HAP-1 (cell line): ENCODE data around the gene UBAC1.

Source experiments
- DNase-seq, 2 experiments: peaks; one replicate each; pipeline ENCODE4 v3.0.0-alpha.2; 2016 to 2020; ENCODE audit warnings: low spot score in 2 of 2
- H3K27me3 ChIP-seq: fragments of 250-450 bp; sonication (Bioruptor Pico); 2 replicates; pipeline ENCODE4 v1.5.1; 2020; ENCODE audit warnings: low read depth, mild to moderate bottlenecking, moderate library complexity
- H3K36me3 ChIP-seq: fragments of 250-450 bp; sonication (Bioruptor Pico); replicated peaks from 2 replicates; pipeline ENCODE4 v1.5.1; 2020; ENCODE audit warnings: mild to moderate bottlenecking
- H3K4me1 ChIP-seq: fragments of 250-450 bp; sonication (Bioruptor Pico); 2 replicates; pipeline ENCODE4 v1.5.1; 2020; ENCODE audit warnings: mild to moderate bottlenecking
- H3K4me3 ChIP-seq: fragments of 250-450 bp; sonication (Bioruptor Pico); 2 replicates; pipeline ENCODE4 v1.5.1; 2020; ENCODE audit warnings: mild to moderate bottlenecking, moderate library complexity
- H3K9me3 ChIP-seq: fragments of 250-450 bp; sonication (Bioruptor Pico); 2 replicates; pipeline ENCODE4 v1.5.1; 2020; ENCODE audit warnings: mild to moderate bottlenecking, moderate library complexity
- in situ Hi-C: fragments of 300-500 bp; cut with MboI; formaldehyde crosslinking; loops from 3 replicates; pipeline ENCODE4 v1.14.3; 2020; ENCODE audit warnings: low sequenced_read_pairs, inconsistent platforms, mixed read lengths

The UBAC1 gene

DNA sequence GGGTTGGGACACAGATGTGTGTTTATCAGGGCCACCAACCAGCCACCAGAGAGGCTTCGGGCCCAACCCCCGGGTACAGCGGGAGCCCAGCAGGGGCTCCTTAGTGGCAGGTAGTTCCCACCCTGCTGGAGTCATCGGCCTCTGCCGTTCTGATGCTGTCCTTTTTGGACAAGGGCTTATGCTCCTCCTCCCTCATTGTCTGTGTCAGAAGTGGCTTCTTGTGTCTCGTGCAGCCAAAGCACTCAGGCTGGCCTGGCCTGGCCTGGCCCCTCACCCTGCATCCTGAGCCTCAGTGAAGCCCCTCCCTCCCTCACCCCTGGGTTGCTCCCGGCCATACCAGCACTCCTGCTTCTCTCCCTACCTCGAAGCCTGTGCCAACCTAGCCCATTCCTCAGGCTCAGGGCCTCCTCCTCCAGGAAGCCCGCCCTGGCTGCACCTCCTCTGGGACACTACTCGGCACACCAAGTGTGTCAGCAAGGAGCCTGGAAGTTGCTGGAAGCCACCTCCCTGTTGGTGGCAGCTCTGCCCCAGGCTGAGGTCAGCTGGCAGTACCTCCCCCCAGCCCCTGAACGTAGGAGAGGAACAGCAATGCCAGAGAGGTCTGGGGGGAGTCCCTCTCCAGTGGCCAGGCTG is 4.1 kb upstream of the UBAC1 start:
- Histone ChIP-seq H3K9me3 (no peaks in the 10 kb centered on the region), H3K36me3 (no peaks in the 10 kb centered on the region), H3K4me3 (no peak overlapping the region), H3K27me3 (no peaks in the 10 kb centered on the region), H3K4me1 (peaks cover 6% of the 10 kb centered on the region; the same call in 1 of the 2 replicates)
- in situ Hi-C loops: no loop called here
- no peak for DNase-seq

DNA sequence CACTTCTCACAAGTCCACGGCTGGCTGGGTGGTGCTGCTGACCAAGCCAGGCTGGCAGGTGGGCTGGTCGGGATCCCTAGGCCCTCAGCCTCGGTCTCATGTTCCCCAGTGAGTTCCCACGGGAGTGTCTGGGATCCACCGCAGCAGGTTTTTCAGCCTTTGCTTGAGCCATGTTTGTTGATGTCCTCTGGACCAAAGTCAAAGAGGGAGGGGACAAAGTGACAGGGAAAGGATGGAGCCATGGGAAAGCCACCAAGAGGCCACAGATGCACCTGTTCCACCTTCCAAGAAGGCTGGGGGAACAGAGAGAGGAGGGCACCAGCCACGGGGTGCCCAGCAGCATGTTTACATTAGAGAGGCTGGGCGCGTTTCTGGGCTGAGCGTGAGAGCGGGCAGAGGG is 2.8 kb upstream of the UBAC1 start:
- Histone ChIP-seq H3K4me1 (peaks cover 6% of the 10 kb centered on the region; the same call in 1 of the 2 replicates), H3K36me3 (no peaks in the 10 kb centered on the region), H3K27me3 (no peaks in the 10 kb centered on the region), H3K9me3 (no peaks in the 10 kb centered on the region), H3K4me3 (no peak overlapping the region)
- no peak for DNase-seq
- in situ Hi-C loops: loop anchor here (5.0 kb wide), 1 partner anchor 148 kb away; no protein-coding TSS in a partner anchor

DNA sequence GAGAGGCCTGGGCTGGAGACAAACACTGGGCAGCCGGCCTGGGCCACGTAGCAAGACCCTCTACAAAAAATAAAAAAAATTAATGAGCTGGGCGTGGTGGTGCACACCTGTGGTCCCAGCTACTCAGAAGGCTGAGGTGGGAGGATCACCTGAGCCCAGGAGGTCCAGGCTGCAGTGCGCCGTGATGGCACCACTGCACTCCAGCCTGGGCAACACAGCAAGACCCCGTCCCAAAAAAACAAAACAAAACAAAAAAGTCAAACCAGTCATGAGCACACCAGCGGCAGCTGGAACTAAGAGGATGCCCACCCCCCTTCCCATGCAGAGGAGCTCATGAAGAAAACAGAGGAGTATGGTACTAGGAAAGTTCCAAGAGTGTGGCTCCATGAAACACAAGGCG is 2.2 kb upstream of the UBAC1 start:
- no peaks in the 10 kb centered on the region for H3K27me3 ChIP-seq
- H3K4me3 ChIP-seq: no peak overlapping the region
- no peaks in the 10 kb centered on the region for H3K9me3 ChIP-seq
- peaks cover 6% of the 10 kb centered on the region; the same call in 1 of the 2 replicates for H3K4me1 ChIP-seq
- in situ Hi-C loops: loop anchor here (5.0 kb wide), 1 partner anchor 149 kb away; no protein-coding TSS in a partner anchor
- DNase-seq: no peak
- H3K36me3 ChIP-seq: no peaks in the 10 kb centered on the region; the same call in 1 of the 2 replicates

DNA sequence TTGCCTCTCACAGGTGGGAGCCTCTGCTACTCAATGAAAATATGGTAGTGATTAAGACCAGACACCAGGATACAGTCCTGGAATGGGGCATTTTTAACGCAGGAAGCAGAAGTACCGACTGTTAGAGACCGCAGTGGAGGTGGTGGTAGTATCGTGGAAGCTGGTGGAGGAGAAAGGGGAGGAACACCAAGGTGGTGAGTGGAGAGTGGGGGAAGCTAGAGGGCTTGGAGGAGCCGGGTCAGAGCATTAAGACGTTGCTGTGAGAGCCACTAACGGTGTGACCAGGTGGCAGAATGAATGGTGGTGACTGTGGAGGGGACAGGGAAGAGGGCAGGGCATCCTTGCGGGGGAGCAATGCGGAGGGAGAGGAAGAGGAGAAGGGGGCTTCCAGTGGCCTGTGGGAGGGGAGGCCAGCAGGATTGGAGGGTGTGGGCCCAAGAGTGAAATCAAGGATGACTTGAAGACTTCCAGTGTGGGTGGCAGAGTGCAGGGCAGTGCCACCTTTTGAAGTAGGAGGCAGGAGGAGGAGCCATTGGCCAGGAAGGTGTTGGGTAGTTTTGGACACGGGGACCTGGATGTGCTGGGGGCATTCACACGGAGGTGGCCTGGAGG is 1.6 kb upstream of the UBAC1 start:
- no peak for DNase-seq
- H3K9me3 ChIP-seq: no peaks in the 10 kb centered on the region
- no peak overlapping the region for H3K4me3 ChIP-seq
- in situ Hi-C loops: loop anchor here (5.0 kb wide), 1 partner anchor 149 kb away; no protein-coding TSS in a partner anchor
- H3K4me1 ChIP-seq: peaks cover 6% of the 10 kb centered on the region; the same call in 1 of the 2 replicates
- no peaks in the 10 kb centered on the region for H3K27me3 ChIP-seq
- no peaks in the 10 kb centered on the region; the same call in 1 of the 2 replicates for H3K36me3 ChIP-seq

DNA sequence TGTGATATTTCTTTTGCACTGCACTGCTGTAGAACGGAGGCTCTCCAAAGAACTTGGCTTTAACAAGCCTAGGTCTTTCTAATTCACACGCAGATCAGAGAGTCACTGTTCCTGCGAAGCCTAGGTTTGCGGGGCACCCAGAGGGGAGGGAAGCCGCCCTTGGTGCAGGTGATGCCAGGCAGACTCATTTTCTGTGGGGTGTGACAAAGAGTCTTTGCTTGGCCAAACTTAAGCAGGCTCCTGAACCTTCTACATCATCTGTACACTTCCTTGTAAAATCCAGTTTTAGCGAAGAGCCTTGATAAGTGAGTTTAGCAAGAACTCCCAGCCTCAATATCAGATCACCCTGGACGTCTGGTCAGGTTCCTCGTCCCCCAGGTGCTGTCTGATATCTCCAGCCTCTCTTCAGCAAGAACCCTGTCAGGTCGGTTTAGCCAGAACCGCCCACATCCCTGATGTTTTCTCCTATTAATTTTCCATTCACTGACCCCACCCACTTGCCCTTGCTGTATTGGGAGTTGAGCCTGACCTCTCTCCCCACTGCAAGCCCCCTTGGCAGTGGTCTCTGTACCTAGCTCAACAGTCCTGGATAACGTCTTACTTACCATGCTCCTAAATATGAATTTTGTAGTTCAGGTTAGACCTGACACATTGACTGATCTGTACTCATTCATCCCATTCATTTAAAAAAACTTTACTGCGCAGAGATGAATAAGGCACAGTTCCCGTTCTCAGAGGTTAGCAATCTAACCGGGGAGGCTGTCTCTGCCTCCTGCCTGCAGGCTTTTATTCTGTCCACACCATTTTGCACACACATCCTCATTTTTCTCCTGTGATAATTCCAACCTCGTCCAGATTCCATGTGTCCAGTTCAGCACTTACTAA is 880 bp upstream of the UBAC1 start:
- H3K4me3 ChIP-seq: peak overlapping the region; percentile 14
- in situ Hi-C loops: loop anchor here (5.0 kb wide), 1 partner anchor 150 kb away; no protein-coding TSS in a partner anchor
- no peak for DNase-seq
- H3K36me3 ChIP-seq: no peaks in the 10 kb centered on the region; the same call in 1 of the 2 replicates
- H3K27me3 ChIP-seq: no peaks in the 10 kb centered on the region
- H3K4me1 ChIP-seq: peaks cover 6% of the 10 kb centered on the region; the same call in 1 of the 2 replicates
- no peaks in the 10 kb centered on the region for H3K9me3 ChIP-seq

DNA sequence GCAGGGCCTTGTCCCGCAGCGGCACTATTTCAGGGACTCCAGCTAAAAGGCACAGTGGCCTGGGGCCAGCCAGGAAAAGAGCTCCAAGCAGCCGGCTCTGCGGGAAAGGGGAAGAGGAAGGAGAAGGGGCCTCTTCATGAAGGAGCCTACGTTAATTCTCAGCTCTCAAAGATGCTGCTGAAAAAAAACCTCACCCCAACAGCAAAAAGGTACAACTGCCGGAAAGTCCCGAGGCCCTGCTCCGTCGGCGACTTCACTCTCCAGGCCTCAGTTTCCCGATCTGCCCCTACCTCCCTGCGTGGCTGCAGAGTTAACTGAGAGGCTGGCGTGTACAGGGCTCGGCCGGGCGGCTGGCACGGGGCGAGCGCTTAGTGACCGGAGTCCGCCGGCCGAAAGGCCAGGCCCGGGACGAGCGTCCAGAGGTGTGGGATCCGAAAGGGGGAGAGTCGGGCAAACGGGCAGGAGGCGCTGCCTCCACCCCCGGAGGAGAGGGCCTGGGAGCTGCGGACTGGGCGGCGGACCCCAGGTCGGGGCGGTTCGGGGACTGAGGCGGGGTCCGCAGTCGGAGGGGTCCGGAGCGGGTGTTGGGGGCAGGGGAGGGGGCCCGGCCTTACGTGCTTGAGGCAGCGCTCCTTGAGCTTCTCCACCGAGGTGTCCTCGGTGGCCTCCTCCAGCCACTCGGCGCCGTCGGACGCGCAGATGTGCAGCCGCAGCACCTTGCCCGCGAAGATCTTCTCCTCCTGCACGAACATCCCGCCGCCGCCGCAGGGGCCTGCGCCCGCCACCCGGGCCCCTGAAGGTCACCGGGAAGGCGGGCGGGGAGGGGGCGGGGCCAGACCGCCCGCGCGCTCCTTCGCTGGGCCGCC is 529 bp downstream of the UBAC1 start:
- DNase-seq: peak in 1 of 2 experiments; percentile 43
- in situ Hi-C loops: loop anchor here (5.0 kb wide), 1 partner anchor 152 kb away; no protein-coding TSS in a partner anchor
- Histone ChIP-seq H3K27me3 (no peaks in the 10 kb centered on the region), H3K36me3 (no peaks in the 10 kb centered on the region; the same call in none of the 2 replicates), H3K4me3 (peak overlapping the region; percentile 88), H3K4me1 (peaks cover 6% of the 10 kb centered on the region; the same call in 1 of the 2 replicates), H3K9me3 (no peaks in the 10 kb centered on the region)

DNA sequence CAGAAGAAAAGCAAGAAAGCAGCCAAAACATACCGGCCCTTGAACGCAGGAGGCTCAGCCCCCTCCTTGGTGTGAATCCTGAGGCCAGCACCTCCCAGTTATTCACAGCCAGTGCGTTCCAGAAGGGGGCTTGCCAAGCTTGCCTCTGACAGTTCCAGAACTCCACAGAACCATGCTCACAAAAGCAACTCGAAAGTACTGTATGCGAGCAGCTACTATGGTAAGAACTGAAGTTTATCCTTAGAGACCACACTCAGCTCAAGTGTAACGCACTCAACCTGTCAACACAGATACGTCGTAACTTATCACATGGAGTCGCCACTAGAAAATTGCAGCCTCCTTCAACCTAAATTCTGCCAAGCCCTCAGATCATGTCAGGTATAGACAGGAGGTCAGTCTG is 1.4 kb downstream of the UBAC1 start:
- Histone ChIP-seq H3K36me3 (peaks cover 2% of the 10 kb centered on the region), H3K4me1 (peaks cover 6% of the 10 kb centered on the region; the same call in 1 of the 2 replicates), H3K9me3 (no peaks in the 10 kb centered on the region), H3K4me3 (peak overlapping the region; percentile 88), H3K27me3 (no peaks in the 10 kb centered on the region)
- no peak for DNase-seq
- in situ Hi-C loops: loop anchor here (5.0 kb wide), 1 partner anchor 152 kb away; no protein-coding TSS in a partner anchor

DNA sequence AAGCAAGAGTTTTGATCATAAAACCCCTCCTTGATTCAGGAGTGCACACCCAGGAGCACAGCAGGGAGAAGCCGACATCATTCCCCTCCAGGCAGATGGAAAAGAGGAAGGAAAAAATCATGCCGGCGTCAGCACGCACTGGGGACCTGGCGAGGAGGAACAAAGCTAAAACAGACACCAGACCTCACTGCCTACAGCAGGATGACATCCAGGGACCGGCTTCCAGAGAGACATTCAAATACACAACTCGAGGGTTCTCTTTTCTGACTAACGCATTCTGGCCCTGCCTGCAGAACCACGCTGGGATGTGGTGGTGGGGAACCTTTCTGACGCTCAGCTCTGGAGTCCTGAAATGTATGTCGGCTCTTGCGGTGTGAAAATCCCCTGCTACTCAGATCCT is 2.7 kb downstream of the UBAC1 start:
- peaks cover 11% of the 10 kb centered on the region for H3K36me3 ChIP-seq
- no peak for DNase-seq

DNA sequence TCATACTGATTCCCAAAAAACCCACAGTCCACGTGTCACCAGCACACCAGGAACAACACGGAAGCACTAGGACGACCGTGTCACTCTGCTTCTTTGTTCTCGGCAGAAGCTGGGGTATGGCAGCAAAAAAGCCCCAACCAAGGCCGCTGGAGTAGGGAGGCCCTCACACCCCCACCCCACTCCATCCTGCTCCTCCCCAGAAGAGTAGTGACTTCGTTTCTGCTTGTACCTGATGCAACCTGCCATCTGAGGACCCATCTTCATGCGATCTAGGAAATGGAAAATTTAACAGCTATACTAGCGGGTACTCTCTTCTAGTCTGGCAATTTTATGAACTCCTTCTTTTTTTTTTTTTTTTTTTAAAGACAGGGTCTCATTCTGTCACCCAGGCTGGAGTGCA is 3.7 kb downstream of the UBAC1 start:
- H3K4me1 ChIP-seq: peaks cover 6% of the 10 kb centered on the region; the same call in 1 of the 2 replicates
- in situ Hi-C loops: no loop called here
- H3K36me3 ChIP-seq: peaks cover 22% of the 10 kb centered on the region
- H3K27me3 ChIP-seq: no peaks in the 10 kb centered on the region
- no peaks in the 10 kb centered on the region for H3K9me3 ChIP-seq
- DNase-seq: no peak
- no peak overlapping the region for H3K4me3 ChIP-seq

More for the DNA sequence above, 2.7 kb downstream of the UBAC1 start:
- in situ Hi-C loops: no loop called here
- no peaks in the 10 kb centered on the region for H3K27me3 ChIP-seq
- H3K9me3 ChIP-seq: no peaks in the 10 kb centered on the region
- H3K4me3 ChIP-seq: no peak overlapping the region
- H3K4me1 ChIP-seq: peaks cover 6% of the 10 kb centered on the region; the same call in 1 of the 2 replicates

DNA sequence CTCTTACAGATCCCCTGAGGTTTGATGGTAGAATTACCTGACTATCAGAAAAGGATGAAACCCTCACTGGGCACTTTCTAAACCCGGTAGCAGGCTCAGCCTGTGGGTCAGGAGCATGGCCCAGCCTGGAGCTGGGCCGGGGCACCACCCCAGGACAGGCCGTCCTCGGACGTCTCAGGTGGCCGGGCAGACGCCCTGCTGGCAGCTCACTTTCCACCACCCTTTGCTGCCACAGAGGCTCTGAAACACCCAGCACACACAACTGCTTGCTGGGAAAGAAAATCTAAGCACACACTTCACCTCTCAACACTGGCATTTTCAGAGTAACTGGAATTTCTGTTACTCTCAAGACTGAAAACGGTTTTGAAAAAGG is 4.4 kb downstream of the UBAC1 start:
- peaks cover 4% of the 10 kb centered on the region; the same call in 1 of the 2 replicates for H3K4me1 ChIP-seq
- H3K36me3 ChIP-seq: peaks cover 28% of the 10 kb centered on the region

DNA sequence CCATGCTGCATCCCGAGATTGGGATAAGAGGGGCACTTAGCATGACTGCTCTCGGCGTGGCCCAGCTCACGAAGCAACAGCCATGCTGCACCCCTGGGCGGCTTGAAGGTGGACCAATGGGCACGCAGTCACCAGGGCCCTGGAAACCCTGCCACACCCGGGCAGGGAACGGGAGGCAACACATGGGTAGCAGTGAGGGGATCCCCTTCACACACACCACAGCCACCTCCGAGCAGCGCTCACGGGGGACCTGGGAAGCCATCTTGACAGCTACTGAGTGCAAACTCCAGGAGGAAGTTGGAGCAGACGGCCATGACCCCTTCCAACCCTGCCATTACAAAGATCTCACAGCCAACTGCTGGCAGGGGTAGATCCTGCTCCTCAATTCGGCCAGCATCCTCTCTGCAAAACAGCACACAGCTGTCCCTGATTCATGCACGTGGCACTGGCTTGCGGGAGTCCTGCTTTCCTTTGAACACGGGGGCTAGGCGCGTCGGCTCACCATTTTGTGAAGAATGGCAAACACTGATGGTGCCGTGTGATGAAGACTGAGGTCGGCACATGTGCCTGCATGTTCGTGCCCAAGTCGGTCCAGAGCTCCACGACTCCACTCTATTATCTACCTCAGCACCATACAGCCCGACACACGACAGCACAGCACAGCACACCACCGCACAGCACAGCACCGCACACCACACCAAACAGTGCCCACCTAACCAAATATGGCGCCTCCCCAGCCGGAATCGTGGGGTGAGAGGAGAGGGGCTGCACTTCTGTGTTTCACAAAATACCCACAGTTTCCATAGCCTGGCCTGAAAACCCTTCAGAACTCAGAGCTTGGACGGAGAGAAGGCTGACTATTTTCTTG is 5.0 kb downstream of the UBAC1 start:
- Histone ChIP-seq H3K9me3 (no peaks in the 10 kb centered on the region), H3K36me3 (peaks cover 28% of the 10 kb centered on the region), H3K4me1 (no peaks in the 10 kb centered on the region), H3K4me3 (no peak overlapping the region), H3K27me3 (no peaks in the 10 kb centered on the region)
- in situ Hi-C loops: no loop called here
- no peak for DNase-seq

More for the DNA sequence above, 4.4 kb downstream of the UBAC1 start:
- no peak for DNase-seq
- H3K9me3 ChIP-seq: no peaks in the 10 kb centered on the region
- no peak overlapping the region for H3K4me3 ChIP-seq
- no peaks in the 10 kb centered on the region for H3K27me3 ChIP-seq
- in situ Hi-C loops: no loop called here

DNA sequence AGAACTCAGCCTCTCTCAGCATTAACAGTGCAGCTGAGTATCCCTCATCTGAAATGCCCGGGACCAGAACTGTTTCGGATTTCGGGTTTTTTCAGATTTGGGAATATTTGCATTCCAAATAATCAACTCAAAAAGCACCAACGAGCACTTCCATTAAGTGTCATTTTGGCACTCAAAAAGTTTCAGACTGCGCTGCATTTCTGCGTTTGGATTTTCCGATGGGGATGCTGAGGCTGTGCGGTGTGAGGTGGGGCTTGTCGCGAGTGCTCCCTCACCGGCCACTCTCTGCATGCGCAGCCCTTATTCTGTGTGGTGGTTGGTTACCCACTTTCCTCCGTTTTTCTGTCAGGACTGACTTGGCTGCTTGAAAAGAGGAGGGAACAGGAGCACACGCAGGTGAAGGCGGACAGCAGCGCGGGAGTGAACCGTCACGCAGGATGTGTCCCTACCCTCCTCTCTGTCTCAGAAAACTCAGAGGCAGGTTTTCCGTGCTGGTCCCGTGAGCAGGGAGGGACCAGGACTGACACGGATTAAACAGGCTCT is 8.4 kb downstream of the UBAC1 start:
- H3K4me3 ChIP-seq: no peak overlapping the region
- no peaks in the 10 kb centered on the region for H3K27me3 ChIP-seq
- H3K4me1 ChIP-seq: no peaks in the 10 kb centered on the region
- H3K9me3 ChIP-seq: no peaks in the 10 kb centered on the region
- no peak for DNase-seq
- in situ Hi-C loops: no loop called here
- H3K36me3 ChIP-seq: peaks cover 38% of the 10 kb centered on the region
